ENCODE data around the gene RAD51B.

RAD51B gene

GRCh38 chr14:67857778-67858350, 38.3 kb downstream of the RAD51B start:
- Histone ChIP-seq H3K9ac (ENCODE audit: low read depth in 1 of 2, low read length in 2 of 2) (no peak overlapping the region), H3K36me3 (ENCODE audit: control insufficient read depth in 1 of 2, insufficient read depth in 2 of 2, low read length in 2 of 2) (no peaks in the 10 kb centered on the region), H3K27ac (ENCODE audit: low read depth, low read length) (no peak overlapping the region), H3K9me3 (ENCODE audit: control insufficient read depth in 1 of 2, low read length in 2 of 2) (no peaks in the 10 kb centered on the region), H3K4me1 (ENCODE audit: control insufficient read depth in 1 of 2, insufficient read depth in 2 of 2, low read length in 2 of 2) (no peaks in the 10 kb centered on the region), H3K27me3 (ENCODE audit: control insufficient read depth in 1 of 2, insufficient read depth in 2 of 2, low read length in 2 of 2) (no peaks in the 10 kb centered on the region), H3K4me3 (ENCODE audit: low read depth in 1 of 2, low read length in 2 of 2) (no peak overlapping the region)

- H3K9me3 ChIP-seq (ENCODE audit: control insufficient read depth in 1 of 2, low read length in 2 of 2), result no peaks in the 10 kb centered on the region
- no peak overlapping the region for H3K9ac ChIP-seq (ENCODE audit: low read depth in 1 of 2, low read length in 2 of 2)
- H3K4me3 ChIP-seq (ENCODE audit: low read depth in 1 of 2, low read length in 2 of 2), result no peak overlapping the region
- no peaks in the 10 kb centered on the region for H3K36me3 ChIP-seq (ENCODE audit: control insufficient read depth in 1 of 2, insufficient read depth in 2 of 2, low read length in 2 of 2)
- no peaks in the 10 kb centered on the region for H3K27me3 ChIP-seq (ENCODE audit: control insufficient read depth in 1 of 2, insufficient read depth in 2 of 2, low read length in 2 of 2)
- no peak overlapping the region for H3K27ac ChIP-seq (ENCODE audit: low read depth, low read length)
- H3K4me1 ChIP-seq (ENCODE audit: control insufficient read depth in 1 of 2, insufficient read depth in 2 of 2, low read length in 2 of 2), result no peaks in the 10 kb centered on the region
Measured at GRCh38 chr14:67859169-67859749, 39.7 kb downstream of the RAD51B start.

- Histone ChIP-seq H3K36me3 (ENCODE audit: control insufficient read depth in 1 of 2, insufficient read depth in 2 of 2, low read length in 2 of 2) (no peaks in the 10 kb centered on the region), H3K9ac (ENCODE audit: low read depth in 1 of 2, low read length in 2 of 2) (no peak overlapping the region), H3K27me3 (ENCODE audit: control insufficient read depth in 1 of 2, insufficient read depth in 2 of 2, low read length in 2 of 2) (no peaks in the 10 kb centered on the region), H3K4me1 (ENCODE audit: control insufficient read depth in 1 of 2, insufficient read depth in 2 of 2, low read length in 2 of 2) (no peaks in the 10 kb centered on the region), H3K9me3 (ENCODE audit: control insufficient read depth in 1 of 2, low read length in 2 of 2) (no peaks in the 10 kb centered on the region), H3K27ac (ENCODE audit: low read depth, low read length) (no peak overlapping the region), H3K4me3 (ENCODE audit: low read depth in 1 of 2, low read length in 2 of 2) (no peak overlapping the region)
Measured at GRCh38 chr14:67863223-67863622, 43.6 kb downstream of the RAD51B start.

- Histone ChIP-seq H3K27ac (ENCODE audit: low read depth, low read length) (no peak overlapping the region), H3K36me3 (ENCODE audit: control insufficient read depth in 1 of 2, insufficient read depth in 2 of 2, low read length in 2 of 2) (no peaks in the 10 kb centered on the region), H3K9me3 (ENCODE audit: control insufficient read depth in 1 of 2, low read length in 2 of 2) (no peaks in the 10 kb centered on the region), H3K9ac (ENCODE audit: low read depth in 1 of 2, low read length in 2 of 2) (no peak overlapping the region), H3K27me3 (ENCODE audit: control insufficient read depth in 1 of 2, insufficient read depth in 2 of 2, low read length in 2 of 2) (no peaks in the 10 kb centered on the region), H3K4me1 (ENCODE audit: control insufficient read depth in 1 of 2, insufficient read depth in 2 of 2, low read length in 2 of 2) (no peaks in the 10 kb centered on the region), H3K4me3 (ENCODE audit: low read depth in 1 of 2, low read length in 2 of 2) (no peak overlapping the region)
Measured at GRCh38 chr14:67875175-67876006, 55.8 kb downstream of the RAD51B start.

GRCh38 chr14:67879026-67879425, 59.4 kb downstream of the RAD51B start:
- Histone ChIP-seq H3K27me3 (ENCODE audit: control insufficient read depth in 1 of 2, insufficient read depth in 2 of 2, low read length in 2 of 2) (no peaks in the 10 kb centered on the region), H3K9me3 (ENCODE audit: control insufficient read depth in 1 of 2, low read length in 2 of 2) (no peaks in the 10 kb centered on the region), H3K27ac (ENCODE audit: low read depth, low read length) (no peak overlapping the region), H3K36me3 (ENCODE audit: control insufficient read depth in 1 of 2, insufficient read depth in 2 of 2, low read length in 2 of 2) (no peaks in the 10 kb centered on the region), H3K4me1 (ENCODE audit: control insufficient read depth in 1 of 2, insufficient read depth in 2 of 2, low read length in 2 of 2) (no peaks in the 10 kb centered on the region), H3K4me3 (ENCODE audit: low read depth in 1 of 2, low read length in 2 of 2) (no peak overlapping the region), H3K9ac (ENCODE audit: low read depth in 1 of 2, low read length in 2 of 2) (no peak overlapping the region)

DNA sequence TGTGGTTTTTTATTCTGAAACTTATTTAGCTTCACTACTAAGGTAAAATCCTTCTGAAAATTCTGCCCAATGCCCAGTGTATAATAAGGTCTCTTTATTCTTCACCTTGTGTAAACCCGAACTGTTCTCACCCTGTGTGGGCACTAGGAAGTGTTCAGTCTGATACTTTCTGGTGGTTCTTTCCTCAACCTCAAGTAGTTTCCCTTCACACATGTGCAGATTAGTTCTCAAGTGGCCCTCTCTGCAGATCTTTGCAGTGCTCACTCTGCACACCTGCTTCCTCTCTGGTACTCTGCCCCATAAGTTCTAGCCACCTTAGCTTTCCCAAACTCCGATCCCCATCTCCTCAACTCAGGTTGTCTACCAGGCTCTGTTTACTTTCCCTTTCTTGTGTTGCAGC, 61.6 kb downstream of the RAD51B start:
- no peaks in the 10 kb centered on the region for H3K9me3 ChIP-seq (ENCODE audit: control insufficient read depth in 1 of 2, low read length in 2 of 2)
- no peaks in the 10 kb centered on the region for H3K27me3 ChIP-seq (ENCODE audit: control insufficient read depth in 1 of 2, insufficient read depth in 2 of 2, low read length in 2 of 2)
- H3K4me1 ChIP-seq (ENCODE audit: control insufficient read depth in 1 of 2, insufficient read depth in 2 of 2, low read length in 2 of 2), result no peaks in the 10 kb centered on the region
- no peaks in the 10 kb centered on the region for H3K36me3 ChIP-seq (ENCODE audit: control insufficient read depth in 1 of 2, insufficient read depth in 2 of 2, low read length in 2 of 2)
- H3K27ac ChIP-seq (ENCODE audit: low read depth, low read length), result no peak overlapping the region
- H3K4me3 ChIP-seq (ENCODE audit: low read depth in 1 of 2, low read length in 2 of 2), result no peak overlapping the region
- no peak overlapping the region for H3K9ac ChIP-seq (ENCODE audit: low read depth in 1 of 2, low read length in 2 of 2)

- Histone ChIP-seq H3K36me3 (ENCODE audit: control insufficient read depth in 1 of 2, insufficient read depth in 2 of 2, low read length in 2 of 2) (no peaks in the 10 kb centered on the region), H3K4me1 (ENCODE audit: control insufficient read depth in 1 of 2, insufficient read depth in 2 of 2, low read length in 2 of 2) (no peaks in the 10 kb centered on the region), H3K4me3 (ENCODE audit: low read depth in 1 of 2, low read length in 2 of 2) (no peak overlapping the region), H3K27ac (ENCODE audit: low read depth, low read length) (no peak overlapping the region), H3K9ac (ENCODE audit: low read depth in 1 of 2, low read length in 2 of 2) (no peak overlapping the region), H3K27me3 (ENCODE audit: control insufficient read depth in 1 of 2, insufficient read depth in 2 of 2, low read length in 2 of 2) (no peaks in the 10 kb centered on the region), H3K9me3 (ENCODE audit: control insufficient read depth in 1 of 2, low read length in 2 of 2) (no peaks in the 10 kb centered on the region)
Measured at GRCh38 chr14:67882986-67883555, 63.5 kb downstream of the RAD51B start.

- Histone ChIP-seq H3K9ac (ENCODE audit: low read depth in 1 of 2, low read length in 2 of 2) (no peak overlapping the region), H3K9me3 (ENCODE audit: control insufficient read depth in 1 of 2, low read length in 2 of 2) (no peaks in the 10 kb centered on the region), H3K4me1 (ENCODE audit: control insufficient read depth in 1 of 2, insufficient read depth in 2 of 2, low read length in 2 of 2) (no peaks in the 10 kb centered on the region), H3K36me3 (ENCODE audit: control insufficient read depth in 1 of 2, insufficient read depth in 2 of 2, low read length in 2 of 2) (no peaks in the 10 kb centered on the region), H3K4me3 (ENCODE audit: low read depth in 1 of 2, low read length in 2 of 2) (no peak overlapping the region), H3K27me3 (ENCODE audit: control insufficient read depth in 1 of 2, insufficient read depth in 2 of 2, low read length in 2 of 2) (no peaks in the 10 kb centered on the region), H3K27ac (ENCODE audit: low read depth, low read length) (no peak overlapping the region)
Measured at GRCh38 chr14:67883717-67884116, 64.1 kb downstream of the RAD51B start.

GRCh38 chr14:67886191-67886590, 66.6 kb downstream of the RAD51B start:
- Histone ChIP-seq H3K9ac (ENCODE audit: low read depth in 1 of 2, low read length in 2 of 2) (no peak overlapping the region), H3K4me1 (ENCODE audit: control insufficient read depth in 1 of 2, insufficient read depth in 2 of 2, low read length in 2 of 2) (no peaks in the 10 kb centered on the region), H3K27ac (ENCODE audit: low read depth, low read length) (no peak overlapping the region), H3K4me3 (ENCODE audit: low read depth in 1 of 2, low read length in 2 of 2) (no peak overlapping the region), H3K9me3 (ENCODE audit: control insufficient read depth in 1 of 2, low read length in 2 of 2) (no peaks in the 10 kb centered on the region), H3K36me3 (ENCODE audit: control insufficient read depth in 1 of 2, insufficient read depth in 2 of 2, low read length in 2 of 2) (no peaks in the 10 kb centered on the region), H3K27me3 (ENCODE audit: control insufficient read depth in 1 of 2, insufficient read depth in 2 of 2, low read length in 2 of 2) (no peaks in the 10 kb centered on the region)

DNA sequence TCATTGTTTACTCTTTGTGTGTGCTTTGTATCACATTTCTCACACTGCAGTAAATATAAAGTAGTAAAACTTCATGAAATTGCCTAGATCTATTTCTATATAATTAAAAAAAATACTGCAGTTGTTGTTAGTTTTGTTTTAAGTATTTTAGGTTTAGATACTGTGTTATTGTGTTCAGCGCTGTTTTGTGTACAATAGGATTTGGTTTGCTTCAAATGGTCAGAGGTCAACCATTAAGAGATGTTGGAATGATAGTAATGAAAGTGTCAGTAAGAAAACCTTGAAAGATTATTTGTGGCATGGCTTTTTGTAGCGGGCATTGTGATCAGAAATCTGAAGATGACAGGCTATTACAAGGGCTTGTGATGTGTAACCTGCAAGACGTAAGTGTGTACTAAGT, 67.9 kb downstream of the RAD51B start:
- Histone ChIP-seq H3K4me1 (ENCODE audit: control insufficient read depth in 1 of 2, insufficient read depth in 2 of 2, low read length in 2 of 2) (peaks cover 4 to 7% of the 10 kb centered on the region in 2 donors), H3K27ac (ENCODE audit: low read depth, low read length) (no peak overlapping the region), H3K36me3 (ENCODE audit: control insufficient read depth in 1 of 2, insufficient read depth in 2 of 2, low read length in 2 of 2) (no peaks in the 10 kb centered on the region), H3K9me3 (ENCODE audit: control insufficient read depth in 1 of 2, low read length in 2 of 2) (no peaks in the 10 kb centered on the region), H3K27me3 (ENCODE audit: control insufficient read depth in 1 of 2, insufficient read depth in 2 of 2, low read length in 2 of 2) (no peaks in the 10 kb centered on the region), H3K4me3 (ENCODE audit: low read depth in 1 of 2, low read length in 2 of 2) (no peak overlapping the region), H3K9ac (ENCODE audit: low read depth in 1 of 2, low read length in 2 of 2) (no peak overlapping the region)
